ENCODE results near the gene TAOK3. TPM values are rescaled to one million over a fixed set of nuclear protein-coding genes. Genes with fewer than 3 reads are reported as not detected.
"Not testable (repeated sequence)": the region's sequence is repeated elsewhere in the genome, so short reads cannot be mapped to it uniquely, and the experiment has no call there.

The TAOK3 gene
- total RNA-seq, 1 experiment from 2014 or later: 17.7 TPM

DNA sequence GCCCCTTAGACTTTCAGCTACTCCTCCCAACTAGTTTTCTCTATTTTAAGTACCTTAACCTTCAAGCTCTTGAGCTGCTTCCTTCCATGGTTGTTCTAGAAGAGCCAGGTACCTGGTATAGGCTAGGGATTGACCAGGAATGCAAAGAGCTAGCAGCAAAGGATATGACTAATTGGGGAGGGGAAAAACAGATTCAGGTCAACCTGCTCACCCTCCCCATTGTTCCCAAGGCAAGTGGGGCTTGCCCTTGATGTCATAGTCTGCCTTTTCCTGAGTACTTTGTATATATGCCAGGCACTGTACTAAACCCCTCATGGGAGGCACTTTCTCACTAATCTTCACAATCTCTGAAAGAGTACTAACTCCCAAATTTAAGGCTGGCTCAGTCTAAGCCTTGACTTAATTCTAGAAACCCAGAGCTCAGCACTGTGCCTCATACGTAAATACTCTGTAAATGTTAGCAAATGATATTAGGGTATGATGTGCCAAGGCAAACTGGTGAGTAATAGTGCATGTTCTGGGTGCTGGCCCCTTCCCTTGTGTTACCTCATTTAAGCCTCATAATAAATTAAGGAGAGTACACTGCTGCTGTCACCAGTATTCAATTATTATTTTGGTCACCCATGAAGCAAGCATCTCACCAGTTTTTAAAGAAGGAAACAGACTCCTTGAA is 45.8 kb upstream of the TAOK3 start:
- ChIA-PET POLR2A (no interaction called here), CTCF (interaction anchor here (1.1 kb wide), 1 partner anchor 42 kb away, joined by 3 read pairs; the partner anchor contains the start of gene SUDS3)
- TF ChIP-seq, protein P1, sequence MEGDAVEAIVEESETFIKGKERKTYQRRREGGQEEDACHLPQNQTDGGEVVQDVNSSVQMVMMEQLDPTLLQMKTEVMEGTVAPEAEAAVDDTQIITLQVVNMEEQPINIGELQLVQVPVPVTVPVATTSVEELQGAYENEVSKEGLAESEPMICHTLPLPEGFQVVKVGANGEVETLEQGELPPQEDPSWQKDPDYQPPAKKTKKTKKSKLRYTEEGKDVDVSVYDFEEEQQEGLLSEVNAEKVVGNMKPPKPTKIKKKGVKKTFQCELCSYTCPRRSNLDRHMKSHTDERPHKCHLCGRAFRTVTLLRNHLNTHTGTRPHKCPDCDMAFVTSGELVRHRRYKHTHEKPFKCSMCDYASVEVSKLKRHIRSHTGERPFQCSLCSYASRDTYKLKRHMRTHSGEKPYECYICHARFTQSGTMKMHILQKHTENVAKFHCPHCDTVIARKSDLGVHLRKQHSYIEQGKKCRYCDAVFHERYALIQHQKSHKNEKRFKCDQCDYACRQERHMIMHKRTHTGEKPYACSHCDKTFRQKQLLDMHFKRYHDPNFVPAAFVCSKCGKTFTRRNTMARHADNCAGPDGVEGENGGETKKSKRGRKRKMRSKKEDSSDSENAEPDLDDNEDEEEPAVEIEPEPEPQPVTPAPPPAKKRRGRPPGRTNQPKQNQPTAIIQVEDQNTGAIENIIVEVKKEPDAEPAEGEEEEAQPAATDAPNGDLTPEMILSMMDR (IDR thresholded peaks at IDR 0.05; ENCODE audit: insufficient read depth in 1 of 2, low read depth in 1 of 2, low read length in 1 of 2, severe bottlenecking in 1 of 2, unreplicated experiment in 1 of 2): no peak
- Mint-ChIP-seq H3K27me3 (ENCODE audit: insufficient read depth, unreplicated experiment) (no peaks in the 10 kb centered on the region), H3K27ac (ENCODE audit: unreplicated experiment) (no peak overlapping the region), H3K36me3 (ENCODE audit: insufficient read depth, unreplicated experiment) (peaks cover 32% of the 10 kb centered on the region), H3K9me3 (ENCODE audit: unreplicated experiment) (no peaks in the 10 kb centered on the region), H3K4me3 (ENCODE audit: unreplicated experiment) (no peak overlapping the region), H3K4me1 (ENCODE audit: low read depth, unreplicated experiment) (peaks cover 7% of the 10 kb centered on the region)
- no TSS peak for BruUV-seq (replicated peaks)
- Histone ChIP-seq H3K4me1 (no peaks in the 10 kb centered on the region), H3K4me3 (ENCODE audit: low read depth, low read length) (no peak overlapping the region), H3K27me3 (replicated peaks; ENCODE audit: control insufficient read depth, insufficient read depth, low read length) (no peaks in the 10 kb centered on the region), H3K9me3 (no peaks in the 10 kb centered on the region), H3K36me3 (ENCODE audit: control insufficient read depth, insufficient read depth, low read length) (no peaks in the 10 kb centered on the region; the same call in 1 of the 2 replicates)
- intact Hi-C loops (cut with micrococcal nuclease; ENCODE audit: unreplicated experiment): no loop called here
- DNase-seq: no peak

DNA sequence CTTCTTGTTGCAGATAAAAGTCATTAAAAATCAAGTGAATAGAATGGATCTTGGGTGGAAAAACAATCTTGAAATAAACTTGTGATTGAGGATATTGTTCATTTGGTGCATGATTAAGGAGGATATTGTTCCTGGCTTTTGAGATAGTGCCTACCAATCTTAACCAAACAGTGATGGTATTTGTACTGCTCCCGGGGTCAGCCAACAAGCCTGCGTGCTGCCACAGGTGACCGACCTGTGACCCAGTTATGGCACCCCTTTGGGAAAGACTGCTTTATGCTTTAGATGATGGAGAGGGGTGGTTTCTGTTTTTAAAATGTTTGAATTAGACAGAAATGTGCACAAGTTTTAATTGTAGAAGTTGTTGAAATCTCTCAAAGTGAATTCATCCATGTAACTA is 45.2 kb upstream of the TAOK3 start:
- H3K27me3 Mint-ChIP-seq (ENCODE audit: insufficient read depth, unreplicated experiment): no peaks in the 10 kb centered on the region
- no peaks in the 10 kb centered on the region for H3K9me3 Mint-ChIP-seq (ENCODE audit: unreplicated experiment)
- no peak for DNase-seq
- H3K4me3 Mint-ChIP-seq (ENCODE audit: unreplicated experiment): no peak overlapping the region
- BruUV-seq (replicated peaks): no TSS peak
- H3K36me3 ChIP-seq (ENCODE audit: control insufficient read depth, insufficient read depth, low read length): no peaks in the 10 kb centered on the region; the same call in 1 of the 2 replicates
- intact Hi-C loops (cut with micrococcal nuclease; ENCODE audit: unreplicated experiment): no loop called here
- H3K4me1 ChIP-seq: no peaks in the 10 kb centered on the region
- no peak overlapping the region for H3K4me3 ChIP-seq (ENCODE audit: low read depth, low read length)
- H3K9me3 ChIP-seq: no peaks in the 10 kb centered on the region
- H3K27me3 ChIP-seq (replicated peaks; ENCODE audit: control insufficient read depth, insufficient read depth, low read length): no peaks in the 10 kb centered on the region
- H3K4me1 Mint-ChIP-seq (ENCODE audit: low read depth, unreplicated experiment): peaks cover 4% of the 10 kb centered on the region
- ChIA-PET CTCF (no interaction called here), POLR2A (no interaction called here)
- peaks cover 37% of the 10 kb centered on the region for H3K36me3 Mint-ChIP-seq (ENCODE audit: insufficient read depth, unreplicated experiment)
- no peak overlapping the region for H3K27ac Mint-ChIP-seq (ENCODE audit: unreplicated experiment)
- TF ChIP-seq, protein P1 (IDR thresholded peaks at IDR 0.05; ENCODE audit: insufficient read depth in 1 of 2, low read depth in 1 of 2, low read length in 1 of 2, severe bottlenecking in 1 of 2, unreplicated experiment in 1 of 2): no peak

DNA sequence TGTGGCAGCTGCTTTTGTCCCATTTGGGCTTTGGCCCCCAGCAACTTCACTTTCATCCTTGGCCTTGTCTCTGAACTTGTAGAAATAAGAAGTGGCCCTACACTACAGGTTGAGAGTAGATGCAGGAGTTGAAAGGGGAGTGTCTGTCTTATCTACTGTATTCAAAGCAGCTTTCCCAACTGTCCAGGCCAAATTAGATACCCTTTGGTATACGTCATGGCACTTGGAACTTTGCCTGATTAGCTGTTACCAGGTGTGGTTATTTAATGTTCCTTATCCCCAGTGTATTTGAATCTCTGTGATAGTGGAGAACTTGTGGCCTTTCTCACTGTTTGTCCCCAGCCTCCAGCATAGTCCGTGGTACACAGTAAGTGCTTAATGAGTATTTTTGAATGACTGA is 37.1 kb upstream of the TAOK3 start:
- Histone ChIP-seq H3K36me3 (ENCODE audit: control insufficient read depth, insufficient read depth, low read length) (0 out of 2 replicates have a peak, but pooled peaks cover 2% of the 10 kb centered on the region), H3K27me3 (replicated peaks; ENCODE audit: control insufficient read depth, insufficient read depth, low read length) (no peaks in the 10 kb centered on the region), H3K4me1 (no peaks in the 10 kb centered on the region), H3K4me3 (ENCODE audit: low read depth, low read length) (no peak overlapping the region), H3K9me3 (no peaks in the 10 kb centered on the region)
- ChIA-PET CTCF (no interaction called here), POLR2A (no interaction called here)
- H3K4me3 Mint-ChIP-seq (ENCODE audit: unreplicated experiment): no peak overlapping the region
- no TSS peak for BruUV-seq (replicated peaks)
- DNase-seq: no peak
- no peaks in the 10 kb centered on the region for H3K4me1 Mint-ChIP-seq (ENCODE audit: low read depth, unreplicated experiment)
- intact Hi-C loops (cut with micrococcal nuclease; ENCODE audit: unreplicated experiment): no loop called here
- no peaks in the 10 kb centered on the region for H3K27me3 Mint-ChIP-seq (ENCODE audit: insufficient read depth, unreplicated experiment)
- H3K9me3 Mint-ChIP-seq (ENCODE audit: unreplicated experiment): no peaks in the 10 kb centered on the region
- H3K36me3 Mint-ChIP-seq (ENCODE audit: insufficient read depth, unreplicated experiment): peaks cover 58% of the 10 kb centered on the region
- H3K27ac Mint-ChIP-seq (ENCODE audit: unreplicated experiment): no peak overlapping the region
- TF ChIP-seq, protein P1 (IDR thresholded peaks at IDR 0.05; ENCODE audit: insufficient read depth in 1 of 2, low read depth in 1 of 2, low read length in 1 of 2, severe bottlenecking in 1 of 2, unreplicated experiment in 1 of 2): no peak

DNA sequence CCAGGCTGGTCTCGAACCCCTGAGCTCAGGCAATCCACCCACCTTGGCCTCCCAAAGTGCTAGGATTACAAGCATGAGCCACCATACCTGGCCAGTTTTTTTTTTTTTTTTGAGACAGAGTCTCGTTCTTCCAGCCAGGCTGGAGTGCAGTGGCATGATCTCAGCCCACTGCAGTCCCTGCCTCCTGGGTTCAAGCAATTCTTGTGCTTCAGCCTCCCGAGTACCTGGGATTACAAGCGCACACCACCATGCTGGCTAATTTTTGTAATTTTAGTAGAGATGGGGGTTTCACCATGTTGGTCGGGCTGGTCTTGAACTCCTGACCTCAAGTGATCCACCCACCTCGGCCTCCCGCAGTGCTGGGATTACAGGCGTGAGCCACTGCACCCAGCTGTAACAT is 35.5 kb upstream of the TAOK3 start:
- H3K27ac Mint-ChIP-seq (ENCODE audit: unreplicated experiment); H3K4me1 Mint-ChIP-seq (ENCODE audit: low read depth, unreplicated experiment); BruUV-seq (replicated peaks); POLR2A ChIA-PET; H3K4me3 ChIP-seq (ENCODE audit: low read depth, low read length); H3K9me3 Mint-ChIP-seq (ENCODE audit: unreplicated experiment); H3K36me3 ChIP-seq (ENCODE audit: control insufficient read depth, insufficient read depth, low read length); CTCF ChIA-PET; DNase-seq; H3K4me3 Mint-ChIP-seq (ENCODE audit: unreplicated experiment); H3K27me3 Mint-ChIP-seq (ENCODE audit: insufficient read depth, unreplicated experiment); H3K9me3 ChIP-seq; intact Hi-C loops (cut with micrococcal nuclease; ENCODE audit: unreplicated experiment); H3K27me3 ChIP-seq (replicated peaks; ENCODE audit: control insufficient read depth, insufficient read depth, low read length); H3K4me1 ChIP-seq: not testable (repeated sequence)
- peaks cover 51% of the 10 kb centered on the region for H3K36me3 Mint-ChIP-seq (ENCODE audit: insufficient read depth, unreplicated experiment)
